Activated CD4-positive, alpha-beta memory T cell treated with anti-CD3 and anti-CD28 coated beads for 36 hours (primary cell): ENCODE results near the gene TMEM240. TPM values are rescaled to one million over a fixed set of nuclear protein-coding genes. Genes with fewer than 3 reads are reported as not detected.

ENCODE experiments used
- CTCF ChIA-PET: fragments of 350-600 bp; sonication (Branson Sonifier 250); formaldehyde crosslinking; loops from one replicate; lab custom pipeline; 2021; ENCODE audit warnings: antibody characterized with exemption, inconsistent platforms; lab: Charles Lee
- POLR2A ChIA-PET: fragments of 350-600 bp; sonication (Branson Sonifier 250); formaldehyde crosslinking; loops from one replicate; lab custom pipeline; 2021; ENCODE audit warnings: antibody characterized with exemption; lab: Charles Lee
- DNase-seq: peaks from one replicate; pipeline ENCODE4 v3.0.0-alpha.2; 2020
- H3K27ac Mint-ChIP-seq: one replicate; pipeline ENCODE4 v1.8.0; 2021; ENCODE audit warnings: mixed read lengths
- H3K27me3 Mint-ChIP-seq: one replicate; pipeline ENCODE4 v1.8.0; 2021; ENCODE audit warnings: mixed read lengths
- H3K36me3 Mint-ChIP-seq: one replicate; pipeline ENCODE4 v1.8.0; 2021; ENCODE audit warnings: mixed read lengths
- H3K4me1 Mint-ChIP-seq: one replicate; pipeline ENCODE4 v1.8.0; 2021; ENCODE audit warnings: low read depth, mixed read lengths
- H3K4me3 Mint-ChIP-seq: one replicate; pipeline ENCODE4 v1.8.0; 2021; ENCODE audit warnings: mild to moderate bottlenecking, mixed read lengths
- H3K9me3 Mint-ChIP-seq: one replicate; pipeline ENCODE4 v1.8.0; 2021; ENCODE audit warnings: mixed read lengths
- intact Hi-C: fragments of 100-400 bp; cut with micrococcal nuclease; formaldehyde crosslinking; loops from one replicate; pipeline ENCODE4 v1.15.1; 2023
- total RNA-seq, 2 experiments: library from RNA; stranded (reverse); gene quantifications; one replicate each; pipeline ENCODE4 v1.2.3, GENCODE V29; 2021

TMEM240 gene
- under 1 TPM in 1 of 2 experiments, not detected in 1; 0.29 TPM for total RNA-seq

DNA sequence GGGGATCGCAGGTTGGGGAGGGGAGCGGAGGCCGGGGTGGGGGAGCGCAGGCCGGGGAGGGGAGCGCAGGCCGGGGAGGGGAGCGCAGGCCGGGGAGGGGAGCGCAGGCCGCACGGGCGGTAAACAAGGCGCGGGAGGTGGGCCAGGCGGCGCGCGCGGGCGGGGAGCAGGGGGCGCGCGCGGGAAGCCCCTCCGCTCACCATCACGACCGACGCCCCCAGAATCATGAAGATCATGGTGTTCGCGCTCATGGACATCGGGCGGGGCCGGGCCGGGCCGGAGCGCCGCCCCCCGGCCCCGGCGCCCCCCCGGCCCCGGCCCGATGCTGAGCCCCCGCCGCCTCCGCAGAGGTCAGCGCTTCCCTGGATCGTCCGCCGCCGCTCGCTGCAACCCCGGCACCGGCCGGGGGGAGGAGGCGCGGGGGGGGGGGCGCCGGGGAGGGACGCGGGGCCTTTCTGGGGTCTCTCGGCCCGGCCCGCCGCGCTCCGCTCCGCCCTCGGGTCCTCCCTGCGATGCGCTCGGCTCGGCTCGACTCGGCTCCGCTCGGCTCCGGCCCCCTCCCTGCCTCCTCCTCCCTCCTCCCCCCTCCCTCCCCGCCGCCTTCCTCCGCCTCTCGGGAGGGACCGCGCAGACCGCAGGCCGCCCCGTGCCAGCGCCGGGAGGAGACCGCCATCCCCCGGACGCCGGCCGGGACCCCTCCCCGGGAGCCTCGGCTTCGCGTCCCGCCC is at the start of gene TMEM240:
Gene TMEM240, minus strand, starts transcription at position 535 of the 728 bp plus-strand sequence. Its CDS starts 278 bp downstream, at position 257.
- H3K27ac Mint-ChIP-seq: no peak within 1 kb of the TSS
- H3K4me3 Mint-ChIP-seq: peak within 1 kb of the TSS; percentile 57
- no peaks in the 10 kb centered on the region for H3K4me1 Mint-ChIP-seq

DNA sequence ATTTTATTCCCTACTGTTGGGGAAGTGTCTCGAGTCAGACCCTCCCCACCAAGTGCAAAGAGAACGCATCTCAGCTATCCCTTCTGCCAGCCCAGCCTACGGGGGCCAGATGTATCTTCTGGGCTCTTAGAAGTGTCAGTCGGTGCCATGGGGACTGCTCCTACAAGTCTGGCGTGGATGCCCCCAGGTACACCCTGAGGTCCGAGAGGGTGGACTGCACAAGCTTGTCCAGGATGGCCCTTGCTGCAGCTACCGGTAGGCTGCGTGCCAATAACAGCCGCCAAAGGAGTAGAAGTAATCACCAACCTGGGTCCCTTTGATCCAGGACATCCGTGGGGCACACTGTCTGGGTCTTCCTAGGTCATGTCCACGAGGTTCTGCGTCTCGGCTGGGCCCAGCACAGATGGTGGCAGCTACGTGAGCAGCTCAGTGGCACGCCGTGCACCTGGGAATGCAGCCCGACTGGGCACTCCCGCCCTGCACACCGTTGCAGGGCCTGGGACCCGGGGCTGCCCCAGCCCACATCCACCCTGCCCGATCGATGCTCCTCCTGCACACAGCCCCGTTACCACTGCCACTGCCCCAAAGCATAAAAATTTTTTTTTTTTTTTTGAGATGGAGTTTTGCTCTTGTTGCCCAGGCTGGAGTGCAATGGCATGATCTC is 43.1 kb upstream of the TMEM240 start:
- H3K4me1 Mint-ChIP-seq: no peaks in the 10 kb centered on the region
- ChIA-PET POLR2A (no interaction called here), CTCF (no interaction called here)
- peak overlapping the region; percentile 2 for H3K27ac Mint-ChIP-seq
- intact Hi-C loops: no loop called here
- peaks cover 1% of the 10 kb centered on the region for H3K27me3 Mint-ChIP-seq
- H3K9me3 Mint-ChIP-seq: no peaks in the 10 kb centered on the region
- no peaks in the 10 kb centered on the region for H3K36me3 Mint-ChIP-seq
- no peak for DNase-seq
- no peak overlapping the region for H3K4me3 Mint-ChIP-seq

More for the DNA sequence above, at the start of gene TMEM240:
- Mint-ChIP-seq H3K36me3 (no peaks in the 10 kb centered on the region), H3K9me3 (no peaks in the 10 kb centered on the region), H3K27me3 (no peaks in the 10 kb centered on the region)
- ChIA-PET POLR2A (no interaction called here), CTCF (no interaction called here)
- intact Hi-C loops: no loop called here
- peak; percentile 67 for DNase-seq

DNA sequence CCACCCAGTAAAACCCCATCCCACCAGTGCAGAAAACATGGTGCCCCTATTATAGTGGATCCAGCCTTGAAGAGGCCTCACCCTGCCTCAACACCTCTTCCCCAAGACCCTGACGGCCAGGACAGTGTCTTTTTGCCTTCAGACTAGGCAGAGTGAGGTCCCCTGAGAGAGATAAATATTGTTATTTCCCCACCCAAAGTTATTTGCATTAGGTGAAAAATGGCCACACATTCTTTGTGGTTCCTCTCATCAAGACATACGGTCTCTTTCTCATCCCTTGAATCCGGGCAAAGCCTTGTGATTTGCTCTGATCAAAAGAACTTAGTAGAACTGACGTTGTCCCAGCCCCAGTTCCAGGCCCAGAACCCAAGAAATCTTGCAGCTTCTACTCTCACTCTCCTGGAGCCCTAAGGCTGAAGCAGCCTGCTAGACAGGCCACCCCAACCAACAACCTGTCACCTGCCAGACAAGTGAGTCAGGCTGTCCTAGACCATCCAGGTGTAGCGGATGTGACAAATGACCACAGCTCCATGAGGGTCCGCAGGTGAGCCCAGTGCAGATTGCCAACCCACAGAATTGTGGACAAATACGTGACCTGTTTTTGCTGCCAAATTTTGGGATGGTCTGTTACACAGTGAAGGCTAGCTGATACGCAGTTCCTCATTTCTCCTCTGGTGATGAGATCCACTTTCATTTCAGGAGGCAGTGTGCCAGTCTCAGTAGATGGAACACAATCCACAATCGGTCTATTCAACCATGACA is 42.3 kb upstream of the TMEM240 start:
- Mint-ChIP-seq H3K36me3 (no peaks in the 10 kb centered on the region), H3K27ac (no peak overlapping the region), H3K9me3 (no peaks in the 10 kb centered on the region), H3K4me3 (no peak overlapping the region), H3K27me3 (no peaks in the 10 kb centered on the region), H3K4me1 (no peaks in the 10 kb centered on the region)
- DNase-seq: no peak
- intact Hi-C loops: no loop called here
- ChIA-PET CTCF (no interaction called here), POLR2A (no interaction called here)

DNA sequence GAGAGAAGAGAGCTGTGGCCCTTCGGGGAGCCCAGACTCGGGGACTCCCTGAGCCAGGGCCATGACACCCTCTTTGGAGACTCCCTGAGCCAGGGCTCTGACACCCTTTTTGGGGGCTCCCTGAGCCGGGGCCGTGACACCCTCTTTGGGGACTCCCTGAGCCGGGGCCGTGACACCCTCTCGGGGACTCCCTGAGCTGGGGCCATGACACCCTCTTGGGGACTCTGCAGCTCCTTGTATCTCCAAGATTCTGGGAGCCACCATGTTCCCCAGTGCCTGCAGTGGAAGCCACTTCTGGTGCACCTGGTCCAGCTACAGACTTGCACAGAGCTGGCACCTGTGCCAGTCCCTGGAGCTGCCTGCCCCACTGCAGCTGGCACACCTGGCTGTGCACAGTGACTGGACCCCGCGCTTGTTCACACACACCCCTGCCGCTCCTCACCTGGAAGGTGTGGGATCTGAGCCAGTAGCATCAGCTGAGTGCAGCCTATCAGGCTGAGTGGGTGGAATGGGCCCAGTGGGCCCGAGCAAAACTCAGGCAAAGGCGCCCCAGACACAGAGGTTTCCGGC is 38.0 kb upstream of the TMEM240 start:
- CTCF ChIA-PET: no interaction called here
- no peak overlapping the region for H3K27ac Mint-ChIP-seq
- intact Hi-C loops: no loop called here
- DNase-seq: no peak
- no peaks in the 10 kb centered on the region for H3K9me3 Mint-ChIP-seq
- POLR2A ChIA-PET: interaction anchor here (1.0 kb wide), 1 partner anchor 36 kb away, joined by 4 read pairs; no protein-coding TSS in a partner anchor
- no peaks in the 10 kb centered on the region for H3K27me3 Mint-ChIP-seq
- peaks cover 4% of the 10 kb centered on the region for H3K36me3 Mint-ChIP-seq
- no peak overlapping the region for H3K4me3 Mint-ChIP-seq
- peaks cover 11% of the 10 kb centered on the region for H3K4me1 Mint-ChIP-seq

DNA sequence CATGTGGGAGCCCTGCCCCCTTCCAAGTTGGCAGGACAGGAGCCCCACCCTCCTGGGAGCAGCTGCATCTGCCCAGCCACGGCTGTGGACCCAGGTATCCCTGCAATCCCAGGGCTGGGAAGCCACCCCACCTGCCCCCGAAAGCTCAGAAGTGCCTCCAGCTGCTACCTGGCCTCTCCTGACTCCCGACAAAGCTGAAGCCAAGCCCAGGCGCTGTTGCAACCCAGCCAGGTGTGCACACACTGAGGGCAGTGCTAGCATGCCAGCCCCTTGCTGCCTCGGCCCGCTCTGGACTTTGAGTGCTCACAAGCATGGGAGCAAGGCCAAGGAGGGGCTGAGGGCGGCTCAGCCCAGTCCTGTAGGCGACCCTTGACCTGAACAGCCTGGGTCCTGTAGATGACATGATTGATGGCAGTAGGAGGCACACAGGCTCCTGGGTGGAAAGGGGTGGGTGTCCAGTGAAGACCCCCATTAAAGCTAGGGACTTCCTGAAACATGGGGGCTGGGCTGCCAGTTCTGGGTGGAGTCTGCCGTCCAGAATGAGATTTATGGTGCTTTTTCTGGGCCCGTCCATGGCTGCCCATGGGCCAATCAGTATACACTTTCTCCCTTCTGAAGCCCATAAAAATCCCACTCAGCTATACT is 37.1 kb upstream of the TMEM240 start:
- Mint-ChIP-seq H3K27me3 (no peaks in the 10 kb centered on the region), H3K36me3 (peaks cover 4% of the 10 kb centered on the region), H3K4me1 (peaks cover 14% of the 10 kb centered on the region), H3K27ac (no peak overlapping the region), H3K9me3 (no peaks in the 10 kb centered on the region), H3K4me3 (no peak overlapping the region)
- no peak for DNase-seq
- ChIA-PET POLR2A (interaction anchor here (1.0 kb wide), 1 partner anchor 37 kb away, joined by 4 read pairs; no protein-coding TSS in a partner anchor), CTCF (interaction anchor here (1.2 kb wide), 1 partner anchor 26 kb away, joined by 3 read pairs; no protein-coding TSS in a partner anchor)
- intact Hi-C loops: no loop called here

DNA sequence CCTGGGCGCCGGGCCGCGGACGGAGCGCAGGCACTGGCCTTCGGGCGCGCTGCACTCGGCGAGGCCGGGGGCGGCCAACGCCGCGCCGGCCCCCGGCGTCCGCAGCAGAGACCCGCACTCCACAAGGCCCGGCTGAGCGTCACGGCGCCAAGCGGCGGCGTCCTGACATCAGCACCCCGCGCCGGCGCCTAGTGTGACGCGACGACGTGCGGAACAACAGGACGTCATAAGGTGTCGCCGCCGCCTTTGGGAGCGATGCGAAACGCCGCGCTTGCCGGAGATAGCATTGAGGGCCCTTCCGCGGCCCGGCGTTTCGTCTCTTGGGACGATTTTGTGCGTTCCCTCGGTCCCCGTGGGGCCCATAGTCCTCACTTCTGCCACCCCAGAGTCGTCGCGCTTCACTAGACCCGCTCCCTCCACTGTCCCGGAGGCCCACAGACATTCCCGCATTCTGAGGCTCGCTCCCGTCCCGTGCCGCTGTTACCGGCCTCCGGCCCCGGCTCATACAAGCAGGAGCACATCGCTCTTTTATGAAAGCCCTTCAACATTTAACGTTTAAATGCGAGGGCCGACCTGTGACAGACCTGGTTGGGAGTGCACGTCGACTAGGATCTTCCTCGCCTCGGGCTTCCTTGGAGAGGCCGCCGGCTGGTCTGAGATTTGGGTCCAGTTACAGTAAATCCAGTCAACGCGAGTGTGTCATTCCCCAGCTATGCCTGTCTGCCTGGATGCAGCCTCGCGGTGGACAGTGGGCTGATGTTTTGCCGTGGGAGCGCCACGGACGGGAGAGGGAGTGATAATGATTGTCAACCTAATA is 34.5 kb upstream of the TMEM240 start, which contains the start of gene SSU72:
Gene SSU72, minus strand, starts transcription at position 143 of the 817 bp plus-strand sequence. CDS start 306 bp downstream, outside the sequence.
- CTCF ChIA-PET: no interaction called here
- Mint-ChIP-seq H3K36me3 (peaks cover 11% of the 10 kb centered on the region), H3K27ac (peak within 1 kb of the TSS; percentile 96), H3K4me3 (peak within 1 kb of the TSS; percentile 94), H3K27me3 (no peaks in the 10 kb centered on the region), H3K4me1 (peaks cover 27% of the 10 kb centered on the region), H3K9me3 (no peaks in the 10 kb centered on the region)
- POLR2A ChIA-PET: interaction anchor here (0.9 kb wide), 1 partner anchor 22 kb away, joined by 3 read pairs; no protein-coding TSS in a partner anchor
- peak; percentile 94 for DNase-seq
- intact Hi-C loops: loop anchor here (1.0 to 5.0 kb wide), 3 partner anchors 40 to 147 kb away; partner anchors contain the start of genes ATAD3A, CDK11A and MIB2

DNA sequence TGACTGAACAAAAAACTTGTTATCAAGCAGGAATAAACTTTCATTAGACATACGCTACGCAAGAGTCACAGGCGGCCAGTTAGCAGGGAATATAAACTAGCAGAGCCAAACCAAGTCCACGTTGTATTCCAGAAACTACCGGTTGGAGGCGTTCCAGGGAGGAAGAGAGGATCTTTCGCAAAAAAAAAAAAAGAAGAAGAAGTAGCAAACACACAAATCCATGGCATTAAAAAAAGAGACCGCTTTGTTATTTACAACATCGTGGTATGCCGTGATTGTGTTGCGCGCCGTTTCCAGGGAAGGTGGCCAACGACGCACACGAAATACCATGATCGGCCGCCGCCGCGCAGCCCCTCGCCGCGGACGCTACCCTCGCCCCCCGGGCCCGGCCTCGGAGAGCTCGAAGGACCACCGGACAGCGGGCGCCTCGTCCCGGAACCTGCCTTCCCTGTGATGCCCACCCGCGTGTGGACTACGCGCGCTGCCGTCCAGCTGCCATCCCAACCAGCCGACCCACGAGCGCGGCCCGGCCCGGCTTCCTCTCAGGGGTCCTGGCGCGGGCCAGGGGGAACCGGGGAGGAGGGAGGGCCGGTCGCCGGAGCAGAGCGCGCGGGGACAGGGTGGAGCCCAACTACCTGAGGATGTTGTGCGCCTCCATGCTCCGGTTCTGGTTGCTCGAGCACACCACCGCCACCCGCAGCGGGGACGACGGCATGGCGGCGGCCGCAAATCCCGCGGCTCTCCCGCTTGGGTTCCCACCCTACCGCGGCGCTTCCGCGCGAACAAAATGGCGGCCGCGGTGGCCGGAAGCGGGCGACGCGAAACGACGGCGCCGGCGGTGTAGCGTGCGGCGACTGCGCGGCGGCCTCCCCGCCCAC is 33.7 kb upstream of the TMEM240 start:
- H3K4me3 Mint-ChIP-seq: peak overlapping the region; percentile 88
- H3K4me1 Mint-ChIP-seq: peaks cover 36% of the 10 kb centered on the region
- H3K9me3 Mint-ChIP-seq: no peaks in the 10 kb centered on the region
- intact Hi-C loops: loop anchor here (1.0 to 5.0 kb wide), 3 partner anchors 41 to 148 kb away; partner anchors contain the start of genes ATAD3A, CDK11A and MIB2
- H3K36me3 Mint-ChIP-seq: peaks cover 13% of the 10 kb centered on the region
- no peaks in the 10 kb centered on the region for H3K27me3 Mint-ChIP-seq
- ChIA-PET POLR2A (interaction anchor here (0.9 kb wide), 1 partner anchor 23 kb away, joined by 3 read pairs; no protein-coding TSS in a partner anchor), CTCF (no interaction called here)
- peak; percentile 79 for DNase-seq
- H3K27ac Mint-ChIP-seq: peak overlapping the region; percentile 94

DNA sequence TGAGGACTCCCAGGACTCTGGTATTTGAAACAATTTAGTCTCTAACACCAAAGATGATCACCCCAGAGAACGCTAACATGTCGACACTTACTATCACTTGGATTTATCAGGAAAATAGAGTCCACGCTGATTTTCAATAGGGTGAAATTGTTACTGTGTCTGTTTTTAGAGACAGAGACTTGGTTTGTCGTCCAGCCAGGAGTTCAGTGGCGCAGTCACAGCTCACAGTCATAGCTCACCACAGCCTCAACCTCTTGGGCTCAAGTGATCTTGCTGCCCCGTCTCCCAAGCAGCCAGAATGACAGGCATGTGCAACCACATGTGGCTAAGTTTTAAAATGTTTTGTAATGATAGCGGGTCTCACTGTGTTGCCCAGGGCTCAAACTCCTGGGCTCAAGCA is 28.9 kb upstream of the TMEM240 start:
- Mint-ChIP-seq H3K27me3 (no peaks in the 10 kb centered on the region), H3K4me3 (no peak overlapping the region), H3K9me3 (no peaks in the 10 kb centered on the region), H3K27ac (no peak overlapping the region), H3K4me1 (peaks cover 42% of the 10 kb centered on the region), H3K36me3 (peaks cover 22% of the 10 kb centered on the region)
- no peak for DNase-seq
- ChIA-PET CTCF (no interaction called here), POLR2A (no interaction called here)
- intact Hi-C loops: no loop called here

DNA sequence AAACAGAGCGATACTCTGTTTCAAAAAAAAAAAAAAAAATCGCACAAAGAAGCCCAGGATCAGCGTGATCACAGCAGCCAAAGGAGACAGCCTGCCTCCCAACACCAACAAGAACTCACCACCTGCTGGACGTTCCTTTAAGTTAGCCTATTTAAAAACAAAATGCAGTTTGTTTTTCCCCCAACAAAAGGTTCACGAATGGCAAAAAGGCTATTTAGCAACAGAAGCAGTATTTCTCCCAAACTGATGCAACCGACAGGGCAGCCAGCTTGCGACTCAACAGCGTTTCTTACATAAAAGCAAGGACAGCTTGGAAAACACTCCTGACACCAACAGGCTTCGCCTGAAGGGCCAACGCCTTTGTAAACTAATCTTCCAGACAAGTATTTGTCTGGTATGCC is 27.5 kb upstream of the TMEM240 start:
- Mint-ChIP-seq H3K4me3 (no peak overlapping the region), H3K27ac (no peak overlapping the region), H3K9me3 (no peaks in the 10 kb centered on the region), H3K4me1 (peaks cover 39% of the 10 kb centered on the region), H3K36me3 (peaks cover 26% of the 10 kb centered on the region), H3K27me3 (no peaks in the 10 kb centered on the region)
- CTCF ChIA-PET: interaction anchor here (0.6 kb wide), 1 partner anchor 75 kb away, joined by 3 read pairs; no protein-coding TSS in a partner anchor
- intact Hi-C loops: no loop called here
- DNase-seq: no peak
- POLR2A ChIA-PET: interaction anchor here (0.6 kb wide), 1 partner anchor 46 kb away, joined by 3 read pairs; no protein-coding TSS in a partner anchor
